ENCODE measurements around the gene NPPC.

NPPC gene

GRCh38 chr2:231935207-231935524 lies 9.0 kb upstream of the NPPC start:
- no peak for DNase-seq (ENCODE audit: low read depth)

GRCh38 chr2:231934441-231935206 lies 8.4 kb upstream of the NPPC start:
- DNase-seq (ENCODE audit: low read depth): no peak

- no peak for DNase-seq (ENCODE audit: low read depth)
Observed at GRCh38 chr2:231933916-231934401, 7.8 kb upstream of the NPPC start.

- DNase-seq (ENCODE audit: low read depth): no peak
Observed at GRCh38 chr2:231932985-231933915, 7.1 kb upstream of the NPPC start.

GRCh38 chr2:231932711-231932970 lies 6.4 kb upstream of the NPPC start:
- DNase-seq (ENCODE audit: low read depth): no peak

- DNase-seq (ENCODE audit: low read depth): no peak
Observed at GRCh38 chr2:231931481-231931915, 5.3 kb upstream of the NPPC start.

- no peak for DNase-seq (ENCODE audit: low read depth)
Observed at GRCh38 chr2:231930593-231931281, 4.5 kb upstream of the NPPC start.

GRCh38 chr2:231929961-231930592 lies 3.9 kb upstream of the NPPC start:
- no peak for DNase-seq (ENCODE audit: low read depth)

- no peak for DNase-seq (ENCODE audit: low read depth)
Observed at GRCh38 chr2:231928901-231929725, 2.9 kb upstream of the NPPC start.

- DNase-seq (ENCODE audit: low read depth): no peak
Observed at GRCh38 chr2:231928481-231928880, 2.3 kb upstream of the NPPC start.

GRCh38 chr2:231927566-231927890 lies 1.3 kb upstream of the NPPC start:
- DNase-seq (ENCODE audit: low read depth): no peak

- no peak for DNase-seq (ENCODE audit: low read depth)
Observed at GRCh38 chr2:231926761-231927565, 767 bp upstream of the NPPC start.

GRCh38 chr2:231925303-231926179 lies 655 bp downstream of the NPPC start:
- peak; percentile 76 for DNase-seq (ENCODE audit: low read depth)

- DNase-seq (ENCODE audit: low read depth): no peak
Observed at GRCh38 chr2:231924889-231925275, 1.3 kb downstream of the NPPC start.

- DNase-seq (ENCODE audit: low read depth): no peak
Observed at GRCh38 chr2:231923951-231924888, 2.0 kb downstream of the NPPC start.

GRCh38 chr2:231923010-231923344 lies 3.2 kb downstream of the NPPC start:
- no peak for DNase-seq (ENCODE audit: low read depth)

GRCh38 chr2:231922311-231923009 lies 3.7 kb downstream of the NPPC start:
- no peak for DNase-seq (ENCODE audit: low read depth)

GRCh38 chr2:231920795-231921194 lies 5.4 kb downstream of the NPPC start:
- DNase-seq (ENCODE audit: low read depth): no peak
